ENCODE data around the gene KRT76.
"Not testable (repeated sequence)": the region's sequence is repeated elsewhere in the genome, so short reads cannot be mapped to it uniquely, and the experiment has no call there.

Gene KRT76

GRCh38 chr12:52796429-52796794 is 19.3 kb upstream of the KRT76 start:
- TF ChIP-seq, protein P1, sequence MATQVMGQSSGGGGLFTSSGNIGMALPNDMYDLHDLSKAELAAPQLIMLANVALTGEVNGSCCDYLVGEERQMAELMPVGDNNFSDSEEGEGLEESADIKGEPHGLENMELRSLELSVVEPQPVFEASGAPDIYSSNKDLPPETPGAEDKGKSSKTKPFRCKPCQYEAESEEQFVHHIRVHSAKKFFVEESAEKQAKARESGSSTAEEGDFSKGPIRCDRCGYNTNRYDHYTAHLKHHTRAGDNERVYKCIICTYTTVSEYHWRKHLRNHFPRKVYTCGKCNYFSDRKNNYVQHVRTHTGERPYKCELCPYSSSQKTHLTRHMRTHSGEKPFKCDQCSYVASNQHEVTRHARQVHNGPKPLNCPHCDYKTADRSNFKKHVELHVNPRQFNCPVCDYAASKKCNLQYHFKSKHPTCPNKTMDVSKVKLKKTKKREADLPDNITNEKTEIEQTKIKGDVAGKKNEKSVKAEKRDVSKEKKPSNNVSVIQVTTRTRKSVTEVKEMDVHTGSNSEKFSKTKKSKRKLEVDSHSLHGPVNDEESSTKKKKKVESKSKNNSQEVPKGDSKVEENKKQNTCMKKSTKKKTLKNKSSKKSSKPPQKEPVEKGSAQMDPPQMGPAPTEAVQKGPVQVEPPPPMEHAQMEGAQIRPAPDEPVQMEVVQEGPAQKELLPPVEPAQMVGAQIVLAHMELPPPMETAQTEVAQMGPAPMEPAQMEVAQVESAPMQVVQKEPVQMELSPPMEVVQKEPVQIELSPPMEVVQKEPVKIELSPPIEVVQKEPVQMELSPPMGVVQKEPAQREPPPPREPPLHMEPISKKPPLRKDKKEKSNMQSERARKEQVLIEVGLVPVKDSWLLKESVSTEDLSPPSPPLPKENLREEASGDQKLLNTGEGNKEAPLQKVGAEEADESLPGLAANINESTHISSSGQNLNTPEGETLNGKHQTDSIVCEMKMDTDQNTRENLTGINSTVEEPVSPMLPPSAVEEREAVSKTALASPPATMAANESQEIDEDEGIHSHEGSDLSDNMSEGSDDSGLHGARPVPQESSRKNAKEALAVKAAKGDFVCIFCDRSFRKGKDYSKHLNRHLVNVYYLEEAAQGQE (IDR thresholded peaks at IDR 0.05; ENCODE audit: insufficient replicate concordance, low read depth): no peak
- no peak for TF ChIP-seq POLR2AphosphoS5 (IDR thresholded peaks at IDR 0.05; ENCODE audit: low read depth)
- no peak overlapping the region for H3K27ac ChIP-seq (replicated peaks)
- DNase-seq (ENCODE audit: low read depth in 1 of 2, low spot score in 1 of 2): no peak
- H3K4me3 ChIP-seq (replicated peaks; ENCODE audit: insufficient read depth, low read length): no peak overlapping the region
- H3K27me3 ChIP-seq (ENCODE audit: insufficient read depth, poor library complexity, severe bottlenecking): peaks cover 2% of the 10 kb centered on the region

- Histone ChIP-seq H3K27ac (replicated peaks) (no peak within 1 kb of the TSS), H3K4me3 (replicated peaks; ENCODE audit: insufficient read depth, low read length) (no peak within 1 kb of the TSS), H3K27me3 (ENCODE audit: insufficient read depth, poor library complexity, severe bottlenecking) (peaks cover 6% of the 10 kb centered on the region)
- TF ChIP-seq, protein P2, sequence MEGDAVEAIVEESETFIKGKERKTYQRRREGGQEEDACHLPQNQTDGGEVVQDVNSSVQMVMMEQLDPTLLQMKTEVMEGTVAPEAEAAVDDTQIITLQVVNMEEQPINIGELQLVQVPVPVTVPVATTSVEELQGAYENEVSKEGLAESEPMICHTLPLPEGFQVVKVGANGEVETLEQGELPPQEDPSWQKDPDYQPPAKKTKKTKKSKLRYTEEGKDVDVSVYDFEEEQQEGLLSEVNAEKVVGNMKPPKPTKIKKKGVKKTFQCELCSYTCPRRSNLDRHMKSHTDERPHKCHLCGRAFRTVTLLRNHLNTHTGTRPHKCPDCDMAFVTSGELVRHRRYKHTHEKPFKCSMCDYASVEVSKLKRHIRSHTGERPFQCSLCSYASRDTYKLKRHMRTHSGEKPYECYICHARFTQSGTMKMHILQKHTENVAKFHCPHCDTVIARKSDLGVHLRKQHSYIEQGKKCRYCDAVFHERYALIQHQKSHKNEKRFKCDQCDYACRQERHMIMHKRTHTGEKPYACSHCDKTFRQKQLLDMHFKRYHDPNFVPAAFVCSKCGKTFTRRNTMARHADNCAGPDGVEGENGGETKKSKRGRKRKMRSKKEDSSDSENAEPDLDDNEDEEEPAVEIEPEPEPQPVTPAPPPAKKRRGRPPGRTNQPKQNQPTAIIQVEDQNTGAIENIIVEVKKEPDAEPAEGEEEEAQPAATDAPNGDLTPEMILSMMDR (IDR thresholded peaks at IDR 0.05; ENCODE audit: insufficient read depth, low read length): no peak
- TF ChIP-seq SPI1 (IDR thresholded peaks at IDR 0.05; ENCODE audit: borderline replicate concordance, low read depth): no peak
- TF ChIP-seq POLR2AphosphoS5 (IDR thresholded peaks at IDR 0.05; ENCODE audit: low read depth): no peak
- no peak for TF ChIP-seq GABPA (IDR thresholded peaks at IDR 0.05; ENCODE audit: low read depth)
- no peak for DNase-seq (ENCODE audit: low read depth in 1 of 2, low spot score in 1 of 2)
Measured at GRCh38 chr12:52795694-52796428, 18.7 kb upstream of the KRT76 start, which contains the start of gene KRT3. KRT3 (minus strand) TSS chr12:52796117; CDS start chr12:52796042, 75 bp downstream.

GRCh38 chr12:52795332-52795674 is 18.2 kb upstream of the KRT76 start:
- H3K27ac ChIP-seq (replicated peaks); DNase-seq (ENCODE audit: low read depth in 1 of 2, low spot score in 1 of 2); H3K4me3 ChIP-seq (replicated peaks; ENCODE audit: insufficient read depth, low read length): not testable (repeated sequence)
- peaks cover 11% of the 10 kb centered on the region for H3K27me3 ChIP-seq (ENCODE audit: insufficient read depth, poor library complexity, severe bottlenecking)

GRCh38 chr12:52794479-52795331 is 17.6 kb upstream of the KRT76 start:
- TF ChIP-seq GABPA (IDR thresholded peaks at IDR 0.05; ENCODE audit: low read depth) (no peak), SPI1 (IDR thresholded peaks at IDR 0.05; ENCODE audit: borderline replicate concordance, low read depth) (no peak), POLR2AphosphoS5 (IDR thresholded peaks at IDR 0.05; ENCODE audit: low read depth) (no peak)
- TF ChIP-seq, protein P2 (IDR thresholded peaks at IDR 0.05; ENCODE audit: insufficient read depth, low read length): no peak
- TF ChIP-seq, protein P1 (IDR thresholded peaks at IDR 0.05; ENCODE audit: insufficient replicate concordance, low read depth): no peak
- no peak for DNase-seq (ENCODE audit: low read depth in 1 of 2, low spot score in 1 of 2)
- Histone ChIP-seq H3K27ac (replicated peaks) (no peak overlapping the region), H3K27me3 (ENCODE audit: insufficient read depth, poor library complexity, severe bottlenecking) (peaks cover 17% of the 10 kb centered on the region), H3K4me3 (replicated peaks; ENCODE audit: insufficient read depth, low read length) (no peak overlapping the region)

Data from HL-60 (cell line).